Endodermal cell (in vitro differentiated cells): Measurements from ENCODE around the gene DCAF11. TPM values are rescaled to one million over a fixed set of nuclear protein-coding genes. Genes with fewer than 3 reads are reported as not detected.

Experiments
- DNase-seq: peaks from one replicate; pipeline ENCODE4 v3.0.0-alpha.2; 2017
- H3K27ac ChIP-seq: 2 replicates; pipeline ENCODE4 v1.5.1; 2013; ENCODE audit warnings: mild to moderate bottlenecking, low read depth, low read length, moderate library complexity
- H3K27me3 ChIP-seq: 2 replicates; pipeline ENCODE4 v1.6.1; 2013; ENCODE audit warnings: mild to moderate bottlenecking, low read length, moderate library complexity; ENCODE audit not compliant: insufficient read depth, control insufficient read depth, poor library complexity, severe bottlenecking
- H3K36me3 ChIP-seq: 2 replicates; pipeline ENCODE4 v1.7.0; 2013; ENCODE audit warnings: mild to moderate bottlenecking, low read length, moderate library complexity; ENCODE audit not compliant: control insufficient read depth, insufficient read depth
- H3K4me1 ChIP-seq: one replicate; pipeline ENCODE4 v1.7.0; 2013; ENCODE audit warnings: low read length; ENCODE audit not compliant: control insufficient read depth, insufficient read depth
- H3K4me3 ChIP-seq: 2 replicates; pipeline ENCODE4 v1.5.1; 2013; ENCODE audit warnings: mild to moderate bottlenecking, low read length, moderate library complexity
- H3K9ac ChIP-seq: 2 replicates; pipeline ENCODE4 v1.6.1; 2013; ENCODE audit warnings: mild to moderate bottlenecking, low read length, moderate library complexity; ENCODE audit not compliant: poor library complexity, severe bottlenecking; ENCODE audit errors: extremely low read depth
- H3K9me3 ChIP-seq: 2 replicates; pipeline ENCODE4 v1.6.1; 2013; ENCODE audit warnings: mild to moderate bottlenecking, low read length, moderate library complexity; ENCODE audit not compliant: control insufficient read depth
- H3K27ac Mint-ChIP-seq: 2 replicates; pipeline ENCODE4 v1.8.0; 2020; ENCODE audit warnings: mixed read lengths
- H3K27me3 Mint-ChIP-seq: 2 replicates; pipeline ENCODE4 v1.8.0; 2021; ENCODE audit warnings: mild to moderate bottlenecking, mixed read lengths; ENCODE audit not compliant: insufficient read depth
- H3K36me3 Mint-ChIP-seq: 2 replicates; pipeline ENCODE4 v1.8.0; 2020; ENCODE audit warnings: low read depth, mixed read lengths
- H3K4me1 Mint-ChIP-seq: 2 replicates; pipeline ENCODE4 v1.8.0; 2020; ENCODE audit warnings: mixed read lengths
- H3K4me3 Mint-ChIP-seq: 2 replicates; pipeline ENCODE4 v1.8.0; 2020; ENCODE audit warnings: mild to moderate bottlenecking, moderate library complexity, mixed read lengths
- H3K9me3 Mint-ChIP-seq: 2 replicates; pipeline ENCODE4 v1.8.0; 2020; ENCODE audit warnings: mild to moderate bottlenecking, mixed read lengths
- CTCF ChIP-seq: fragments of 200-600 bp; sonication (generic); conservative IDR thresholded peaks from 2 replicates; pipeline ENCODE4 v1.5.0; 2021; ENCODE audit warnings: antibody characterized with exemption, mild to moderate bottlenecking
- WGBS, 2 experiments: methylation state at CpG; one replicate each; pipeline versions ENCODE4 v1.1.5 to v1.1.7; 2013; ENCODE audit warnings: missing lambda C conversion rate in 2 of 2, mixed read lengths in 1 of 2; ENCODE audit not compliant: insufficient coverage in 1 of 2, insufficient read length in 1 of 2; 5-methylcytosine and 5-hydroxymethylcytosine counted together
- total RNA-seq, 2 donors: library from RNA; stranded (reverse); fragmentation: NEBNext Ultra II Directional in 1 of 2; extraction: Animal tissue kit (Norgen Biotek cat#: 25700) in 1 of 2; gene quantifications; 2 replicates in 1 of 2; 3 replicates in 1 of 2; pipeline ENCODE4 v1.2.1, GENCODE V29; 2021

Gene DCAF11
- total RNA-seq, 2 donors from 2014 or later, result 71.1 to 72.2 TPM

GRCh38 chr14:24119691-24120090 is 5.1 kb downstream of the DCAF11 start:
- Histone ChIP-seq H3K27ac (no peak overlapping the region), H3K4me3 (no peak overlapping the region), H3K9me3 (no peaks in the 10 kb centered on the region), H3K4me1 (no peaks in the 10 kb centered on the region), H3K9ac (no peak overlapping the region), H3K36me3 (peaks cover 66% of the 10 kb centered on the region), H3K27me3 (no peaks in the 10 kb centered on the region)
- no peaks in the 10 kb centered on the region for H3K9me3 Mint-ChIP-seq
- H3K27ac Mint-ChIP-seq, result no peak overlapping the region
- WGBS, 2 experiments, result 96 to 100% methylated on average over 3 to 6 of the region's 6 CpGs
- H3K4me3 Mint-ChIP-seq, result no peak overlapping the region
- H3K4me1 Mint-ChIP-seq, result peaks cover 19% of the 10 kb centered on the region
- peaks cover 55% of the 10 kb centered on the region for H3K36me3 Mint-ChIP-seq
- no peak for TF ChIP-seq CTCF
- no peak for DNase-seq
- no peaks in the 10 kb centered on the region for H3K27me3 Mint-ChIP-seq

- no peak overlapping the region for H3K4me3 ChIP-seq
- Mint-ChIP-seq H3K27ac (no peak overlapping the region), H3K36me3 (peaks cover 59% of the 10 kb centered on the region), H3K4me3 (no peak overlapping the region), H3K9me3 (no peaks in the 10 kb centered on the region), H3K4me1 (peaks cover 9% of the 10 kb centered on the region), H3K27me3 (no peaks in the 10 kb centered on the region)
- 95 to 97% methylated on average over 7 to 8 of the region's 8 CpGs for WGBS, 2 experiments
- H3K9me3 ChIP-seq, result no peaks in the 10 kb centered on the region
- H3K27me3 ChIP-seq, result no peaks in the 10 kb centered on the region
- no peak for TF ChIP-seq CTCF
- DNase-seq, result no peak
- no peaks in the 10 kb centered on the region for H3K4me1 ChIP-seq
- H3K36me3 ChIP-seq, result peaks cover 65% of the 10 kb centered on the region
- no peak overlapping the region for H3K27ac ChIP-seq
- H3K9ac ChIP-seq, result no peak overlapping the region
These were observed 6.6 kb downstream of the DCAF11 start for GRCh38 chr14:24121210-24121609.

GRCh38 chr14:24122416-24122815 is 7.8 kb downstream of the DCAF11 start:
- Histone ChIP-seq H3K9me3 (no peaks in the 10 kb centered on the region), H3K4me3 (no peak overlapping the region), H3K27me3 (no peaks in the 10 kb centered on the region), H3K4me1 (no peaks in the 10 kb centered on the region), H3K36me3 (peaks cover 55% of the 10 kb centered on the region), H3K9ac (no peak overlapping the region), H3K27ac (no peak overlapping the region)
- H3K27me3 Mint-ChIP-seq, result no peaks in the 10 kb centered on the region
- DNase-seq, result no peak
- H3K27ac Mint-ChIP-seq, result no peak overlapping the region
- peaks cover 53% of the 10 kb centered on the region for H3K36me3 Mint-ChIP-seq
- no peak overlapping the region for H3K4me3 Mint-ChIP-seq
- no peak for TF ChIP-seq CTCF
- WGBS, 2 experiments, result 100% methylated on average over 4 of the region's 4 CpGs; no CpG with 5 or more reads in 1 of the 2 experiments
- no peaks in the 10 kb centered on the region for H3K9me3 Mint-ChIP-seq
- peaks cover 4% of the 10 kb centered on the region for H3K4me1 Mint-ChIP-seq
